ENCODE results near the gene ACSF2.
"Not testable (repeated sequence)": the region's sequence is repeated elsewhere in the genome, so short reads cannot be mapped to it uniquely, and the experiment has no call there.

ACSF2 gene

DNA sequence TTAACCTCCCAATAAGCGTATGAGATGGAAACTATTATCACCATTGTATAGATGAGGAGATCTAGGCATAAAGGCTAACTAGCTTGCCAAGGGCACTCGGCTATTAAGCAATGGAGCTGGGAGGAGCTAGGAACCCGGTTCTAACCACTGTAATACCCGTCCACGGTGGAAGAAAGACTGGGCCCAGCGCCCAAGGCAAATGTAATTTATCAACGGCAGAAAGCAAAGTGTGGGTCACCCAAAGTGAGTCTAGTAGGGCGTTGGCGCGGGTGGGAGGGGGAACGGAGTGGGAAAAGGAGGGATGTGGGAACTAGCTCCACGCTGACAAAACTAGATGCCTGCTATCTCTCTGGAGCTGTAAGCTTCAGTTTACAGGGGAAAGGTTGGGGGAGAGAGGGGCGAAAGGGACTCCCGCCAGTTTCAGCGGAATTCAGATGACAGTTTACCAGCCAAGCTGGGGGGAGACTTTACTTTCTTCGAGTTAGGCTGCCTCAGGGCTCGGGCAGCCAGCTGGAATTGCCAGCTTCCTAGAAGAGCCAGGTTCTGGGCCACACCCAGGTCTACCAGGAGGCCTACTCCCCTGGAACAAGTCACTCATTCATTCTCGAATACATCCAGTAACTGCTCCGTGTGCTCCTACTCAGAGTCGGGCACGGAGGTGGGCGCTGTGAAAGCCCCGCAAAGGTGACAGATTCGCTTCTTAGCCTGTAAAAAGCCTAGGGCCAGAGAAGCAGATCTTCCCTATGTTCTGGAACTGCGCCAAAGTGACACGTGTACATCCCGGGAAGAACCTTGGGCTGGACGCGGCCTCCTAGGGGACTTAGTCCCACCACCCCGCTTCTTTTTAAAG is 29.5 kb upstream of the ACSF2 start:
- peak; percentile 66 to 75 for DNase-seq
- TF ChIP-seq POLR2A (IDR thresholded peaks at IDR 0.05; ENCODE audit: low read length) (no peak), GATA1 (IDR thresholded peaks at IDR 0.05; ENCODE audit: low read depth, low read length) (no peak)

DNA sequence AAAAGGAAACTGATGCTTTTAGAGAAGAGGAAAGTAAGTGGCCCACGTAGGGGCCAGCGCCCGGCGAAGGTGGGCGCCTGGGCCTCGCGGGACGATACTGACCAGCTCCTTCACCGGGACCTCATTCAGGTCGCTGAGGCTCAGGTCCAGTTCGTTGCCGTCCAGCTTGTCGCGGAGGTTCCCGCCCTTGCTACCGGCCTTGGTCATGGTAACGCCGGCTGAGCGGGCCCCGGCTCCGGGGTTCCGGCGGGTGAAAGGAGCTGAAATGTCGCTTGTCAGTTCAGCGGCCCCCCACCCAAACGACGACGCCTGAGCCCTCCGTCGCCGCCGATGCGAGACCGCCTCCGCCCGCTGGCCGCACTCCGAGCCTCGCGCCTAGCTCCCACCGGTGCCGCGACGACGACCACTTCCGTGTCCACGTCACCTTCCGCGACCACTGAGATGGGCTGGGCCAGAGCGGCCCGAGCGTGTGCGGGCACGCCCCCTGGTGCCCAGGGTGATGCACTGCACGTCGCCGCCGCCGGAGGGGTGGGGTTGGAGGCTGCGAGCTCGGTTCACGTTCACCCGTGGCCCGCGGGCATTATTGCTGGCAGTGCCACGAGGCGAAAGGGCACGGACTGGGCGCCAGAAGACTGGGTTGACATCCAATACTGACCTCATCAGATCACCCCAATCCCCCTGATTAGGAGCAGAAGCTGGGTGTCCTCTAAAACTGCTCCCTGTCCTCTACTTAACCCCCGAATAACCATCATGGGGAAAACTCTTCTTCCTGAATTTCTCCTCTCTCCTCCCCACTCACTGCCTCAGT is 28.7 kb upstream of the ACSF2 start, which contains the start of gene LRRC59:
Gene LRRC59 (minus strand): TSS at position 413 of the 808 bp plus-strand sequence. CDS start 206 bp downstream, at position 207.
- TF ChIP-seq GATA1 (IDR thresholded peaks at IDR 0.05; ENCODE audit: low read depth, low read length): no peak
- peak; percentile 87 for TF ChIP-seq POLR2A (IDR thresholded peaks at IDR 0.05; ENCODE audit: low read length)
- peak; percentile 91 to 94 for DNase-seq

DNA sequence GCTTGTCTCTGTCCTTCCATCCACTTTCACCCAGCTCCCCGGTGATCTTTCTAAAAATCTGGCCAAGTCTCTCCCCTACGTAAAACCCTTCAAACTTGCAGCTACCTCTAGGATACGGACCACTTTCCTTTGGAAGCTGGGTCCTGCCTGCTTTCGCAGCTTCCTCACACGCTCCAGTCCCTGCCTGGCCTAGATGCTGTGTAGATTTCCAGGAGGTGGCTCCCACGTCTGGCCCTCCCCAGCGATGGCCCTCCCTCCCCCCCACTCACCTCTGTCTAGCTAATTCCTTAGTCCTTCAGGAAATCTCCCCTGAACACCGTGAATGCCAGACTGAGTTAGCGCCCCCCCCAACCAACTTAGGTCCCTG is 28.1 kb upstream of the ACSF2 start:
- no peak for DNase-seq
- TF ChIP-seq POLR2A (IDR thresholded peaks at IDR 0.05; ENCODE audit: low read length): no peak
- no peak for TF ChIP-seq GATA1 (IDR thresholded peaks at IDR 0.05; ENCODE audit: low read depth, low read length)

DNA sequence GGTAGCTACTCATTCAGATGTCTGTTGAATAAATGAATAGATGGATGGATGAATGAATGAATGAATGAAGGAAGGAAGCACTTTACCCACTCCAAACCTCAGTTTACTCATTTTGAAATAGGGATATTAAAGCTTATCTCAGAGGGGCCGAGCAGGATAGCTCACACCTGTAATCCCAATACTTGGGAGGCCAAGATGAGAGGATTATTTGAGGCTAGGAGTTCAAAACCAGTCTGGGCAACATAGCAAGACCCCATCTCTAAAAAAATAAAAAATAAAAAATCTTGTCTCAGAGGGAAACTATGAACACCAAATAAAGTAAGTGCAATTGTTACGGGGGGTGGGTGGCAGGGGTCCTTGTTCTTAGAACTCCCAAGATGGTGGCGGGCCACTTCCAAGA is 27.3 kb upstream of the ACSF2 start:
- DNase-seq: not testable (repeated sequence)

DNA sequence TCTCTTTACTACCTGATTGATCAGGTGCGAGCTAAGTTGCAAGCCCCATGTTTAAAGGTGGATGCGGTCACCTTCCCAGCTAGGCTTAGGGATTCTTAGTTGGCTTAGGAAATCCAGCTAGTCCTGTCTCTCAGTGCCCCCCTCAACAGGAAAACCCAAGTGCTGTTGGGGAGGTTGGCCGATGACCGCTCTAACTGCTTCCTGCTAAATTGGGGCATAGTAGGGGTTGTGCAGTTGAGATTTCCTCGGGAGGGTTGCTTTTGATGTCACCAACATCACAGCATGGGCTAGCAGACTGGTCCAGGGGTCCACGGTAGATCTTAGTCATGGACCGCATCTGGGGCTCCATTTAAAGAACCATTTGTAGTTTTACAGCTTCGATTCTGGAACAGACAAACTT is 26.4 kb upstream of the ACSF2 start:
- DNase-seq: peak; percentile 24 to 32

DNA sequence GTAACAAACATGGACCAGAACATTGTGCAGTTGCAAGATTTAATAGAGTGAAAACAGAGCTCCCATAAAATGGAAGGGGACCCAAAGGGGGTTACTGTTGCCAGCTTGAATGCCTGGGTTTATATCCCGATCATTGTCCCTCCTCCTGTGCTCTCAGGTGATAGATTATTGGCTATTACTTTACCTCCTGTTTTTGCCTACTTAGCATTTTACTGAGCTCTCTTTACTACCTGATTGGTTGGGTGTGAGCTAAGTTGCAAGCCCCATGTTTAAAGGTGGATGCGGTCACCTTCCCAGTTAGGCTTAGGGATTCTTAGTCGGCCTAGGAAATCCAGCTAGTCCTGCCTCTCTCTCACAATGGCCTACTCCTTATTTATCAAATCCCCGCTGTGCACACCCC is 20.7 kb upstream of the ACSF2 start:
- not testable (repeated sequence) for DNase-seq

DNA sequence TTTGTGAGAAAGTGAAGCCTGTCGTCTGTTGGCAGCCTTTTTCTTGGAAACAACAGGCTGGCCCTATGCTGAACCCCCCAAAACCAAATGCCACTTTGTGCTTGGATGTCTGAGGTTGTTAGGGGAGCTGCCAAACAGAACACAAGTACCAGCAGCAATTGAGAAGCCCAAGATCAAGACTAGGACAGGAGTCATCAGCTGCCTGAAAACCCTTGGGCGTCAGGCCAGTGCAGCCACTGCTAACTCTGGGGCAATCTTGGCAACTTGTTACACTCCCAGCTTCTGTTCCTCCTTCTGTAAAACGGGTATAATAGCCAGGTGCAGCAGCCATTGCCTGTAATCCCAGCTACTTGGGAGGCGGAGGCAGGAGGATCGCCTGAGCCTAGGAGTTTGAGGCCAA is 19.4 kb upstream of the ACSF2 start:
- DNase-seq: no peak
- TF ChIP-seq GATA1 (IDR thresholded peaks at IDR 0.05; ENCODE audit: low read depth, low read length) (no peak), POLR2A (IDR thresholded peaks at IDR 0.05; ENCODE audit: low read length) (no peak)

DNA sequence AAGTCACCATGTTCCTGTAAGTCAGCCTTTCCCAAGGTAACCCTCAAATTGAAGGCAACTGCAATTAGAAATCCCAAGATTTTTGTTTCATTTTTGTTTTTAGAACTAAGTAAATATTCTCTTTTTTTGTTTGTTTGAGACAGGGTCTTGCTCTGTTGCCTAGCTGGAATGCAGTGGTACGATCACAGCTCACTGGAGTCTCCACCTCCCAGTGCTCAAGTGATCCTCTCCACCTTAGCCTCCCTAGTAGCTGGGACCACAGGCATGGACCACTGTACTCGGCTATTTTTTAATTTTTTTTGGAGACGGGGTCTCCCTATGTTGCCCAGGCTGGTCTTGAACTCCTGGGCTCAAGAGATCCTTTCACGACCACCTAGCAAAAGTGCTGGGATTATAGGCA is 18.1 kb upstream of the ACSF2 start:
- TF ChIP-seq POLR2A (IDR thresholded peaks at IDR 0.05; ENCODE audit: low read length): no peak
- no peak for TF ChIP-seq GATA1 (IDR thresholded peaks at IDR 0.05; ENCODE audit: low read depth, low read length)
- DNase-seq: no peak

DNA sequence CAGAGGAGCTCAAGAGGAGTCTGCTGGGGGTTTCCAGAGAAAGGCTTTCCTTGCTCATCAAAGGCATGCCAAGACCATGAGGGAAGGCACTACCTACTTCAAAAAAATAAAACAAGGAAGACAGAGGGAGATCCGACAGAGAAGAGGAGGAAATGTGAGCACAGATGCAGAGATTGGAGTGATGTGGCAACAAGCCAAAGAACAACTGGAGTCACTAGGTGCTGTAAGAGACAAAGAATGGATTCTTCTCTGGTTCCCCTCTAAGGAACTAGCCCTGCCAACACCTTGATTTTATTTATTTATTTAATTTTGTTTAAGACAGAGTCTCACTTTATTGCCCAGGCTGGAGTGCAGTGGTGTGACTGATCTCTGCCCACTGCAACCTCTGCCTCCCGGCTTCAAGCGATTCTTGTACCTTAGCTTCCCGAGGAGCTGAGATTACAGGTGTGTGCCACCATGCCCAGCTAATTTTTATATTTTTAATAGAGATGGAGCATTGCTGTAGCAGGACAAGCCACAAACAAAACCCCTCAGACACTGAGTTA is 13.8 kb upstream of the ACSF2 start:
- TF ChIP-seq GATA1 (IDR thresholded peaks at IDR 0.05; ENCODE audit: low read depth, low read length) (no peak), POLR2A (IDR thresholded peaks at IDR 0.05; ENCODE audit: low read length) (no peak)
- DNase-seq: no peak

DNA sequence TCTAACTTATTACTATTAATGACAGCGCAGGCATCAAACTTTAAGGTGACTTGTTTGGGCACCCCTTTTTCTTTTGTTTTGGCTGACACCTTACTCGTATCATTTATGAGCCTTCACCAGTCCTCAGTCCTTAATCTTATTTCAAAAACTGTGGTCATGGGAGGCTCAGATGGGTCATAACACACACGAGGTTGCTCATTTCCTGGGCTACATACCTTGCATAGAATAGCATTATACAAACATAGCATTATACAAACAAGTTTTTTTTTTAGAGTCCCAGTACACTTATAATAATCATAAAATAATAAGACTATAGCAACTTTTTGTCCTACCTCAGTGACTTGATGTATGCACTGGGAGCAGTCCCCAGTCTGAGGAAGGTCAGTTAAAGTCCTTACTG is 11.2 kb upstream of the ACSF2 start:
- no peak for TF ChIP-seq GATA1 (IDR thresholded peaks at IDR 0.05; ENCODE audit: low read depth, low read length)
- no peak for TF ChIP-seq POLR2A (IDR thresholded peaks at IDR 0.05; ENCODE audit: low read length)
- no peak for DNase-seq

DNA sequence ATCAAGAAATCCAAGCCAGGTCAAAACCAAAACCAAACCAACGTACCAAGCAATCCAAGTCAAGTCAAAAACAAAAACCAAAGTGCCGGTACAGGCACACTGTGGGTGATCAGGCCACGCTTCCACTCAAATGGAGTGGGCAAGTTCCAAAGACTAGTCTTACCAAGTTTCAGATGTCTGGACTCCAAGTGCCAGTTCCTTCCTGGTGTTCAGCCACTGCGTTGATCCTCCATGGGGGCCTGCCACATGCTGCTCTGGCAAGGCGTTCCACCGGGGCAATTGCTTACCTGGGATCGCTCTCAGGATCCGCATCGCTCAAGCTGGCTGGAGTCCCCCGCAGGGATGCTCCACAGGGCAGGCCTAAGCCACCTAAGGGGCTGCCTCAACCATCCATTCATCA is 6.4 kb upstream of the ACSF2 start:
- DNase-seq: not testable (repeated sequence)

DNA sequence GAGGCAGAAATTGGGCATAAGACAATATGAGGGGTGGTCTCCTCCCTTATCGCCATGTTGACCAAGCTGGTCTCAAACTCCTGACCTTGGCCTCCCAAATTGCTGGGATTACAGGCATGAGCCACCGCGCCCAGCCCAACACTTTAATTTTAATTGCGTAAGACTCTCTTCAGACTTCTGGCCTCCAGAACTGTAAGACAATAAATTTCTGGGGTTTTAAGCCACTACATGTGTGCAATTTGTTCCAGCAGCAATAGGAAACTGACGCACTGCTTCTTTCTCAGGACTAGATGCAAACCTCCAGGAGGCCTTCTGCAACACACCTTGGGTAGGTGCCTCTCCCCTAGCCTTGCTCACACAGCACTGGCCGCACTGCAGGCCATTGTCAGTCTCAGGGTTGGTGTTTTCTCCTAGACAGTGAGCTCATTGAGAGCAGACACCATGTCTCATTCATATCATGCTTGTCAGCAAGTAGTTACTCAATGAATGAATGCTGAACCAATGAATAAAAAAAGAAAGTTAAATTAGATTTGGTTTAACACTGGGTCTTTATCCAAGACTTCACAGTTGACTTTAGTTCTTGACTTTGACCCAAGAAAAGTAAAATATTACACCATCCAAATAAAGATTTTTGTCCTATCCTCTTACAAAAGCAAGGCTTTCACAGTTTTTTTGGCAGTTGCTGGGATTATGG is 5.5 kb upstream of the ACSF2 start:
- TF ChIP-seq GATA1 (IDR thresholded peaks at IDR 0.05; ENCODE audit: low read depth, low read length) (no peak), POLR2A (IDR thresholded peaks at IDR 0.05; ENCODE audit: low read length) (no peak)
- peak in 1 of 2 experiments; percentile 17 for DNase-seq

DNA sequence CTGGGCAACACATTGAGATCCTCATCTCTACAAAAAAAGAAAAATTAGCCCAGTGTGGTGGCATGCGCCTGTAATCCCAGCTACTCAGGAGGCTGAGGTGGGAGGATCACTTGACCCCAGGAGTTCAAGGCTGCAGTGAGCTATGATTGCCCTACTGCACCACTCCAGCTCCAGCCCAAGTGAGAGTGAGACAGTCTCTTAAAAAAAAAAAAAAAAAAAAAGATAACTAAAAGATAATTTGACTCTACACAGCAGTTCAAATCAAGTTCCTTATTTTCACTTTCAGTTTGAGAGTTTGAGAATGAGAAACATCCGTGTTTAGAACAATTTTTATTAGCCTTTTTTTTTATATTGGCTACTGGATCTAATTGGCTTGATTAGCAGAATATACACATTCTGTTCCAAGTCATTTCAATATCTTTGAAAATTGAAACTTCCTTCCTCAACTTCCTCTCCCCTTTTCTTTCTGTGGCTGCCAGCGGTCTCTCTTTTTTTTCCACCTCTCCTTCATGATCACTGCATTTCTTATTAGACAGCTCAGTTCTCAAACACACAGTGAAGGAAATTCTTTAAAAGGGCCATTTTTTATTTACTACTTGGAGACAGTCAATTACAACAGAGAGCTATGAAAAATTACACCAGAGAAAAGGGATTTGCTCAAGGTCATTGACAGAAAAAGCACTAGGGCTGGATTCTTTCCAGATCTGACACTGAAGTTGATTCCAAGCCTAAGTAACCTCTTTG is 4.5 kb upstream of the ACSF2 start:
- TF ChIP-seq POLR2A (IDR thresholded peaks at IDR 0.05; ENCODE audit: low read length) (no peak), GATA1 (IDR thresholded peaks at IDR 0.05; ENCODE audit: low read depth, low read length) (no peak)
- peak; percentile 54 to 57 for DNase-seq

DNA sequence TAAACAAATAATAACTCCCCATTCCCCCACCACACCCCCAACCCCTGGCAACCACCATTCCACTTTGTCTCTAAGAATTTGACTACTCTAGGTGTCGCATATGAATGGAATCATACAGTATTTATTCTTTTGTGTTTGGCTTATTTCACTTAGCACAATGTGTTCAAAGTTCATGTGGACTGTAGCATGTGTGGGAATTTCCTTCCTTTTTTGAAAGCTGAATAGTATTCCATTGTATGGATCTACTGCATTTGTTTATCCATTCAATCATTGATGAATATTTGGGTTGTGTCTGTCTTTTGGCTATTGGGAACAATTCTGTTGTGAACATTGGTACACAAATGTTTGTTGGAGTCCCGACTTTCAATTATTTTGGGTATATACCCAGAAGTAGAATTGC is 3.3 kb upstream of the ACSF2 start:
- TF ChIP-seq GATA1 (IDR thresholded peaks at IDR 0.05; ENCODE audit: low read depth, low read length): no peak
- no peak for TF ChIP-seq POLR2A (IDR thresholded peaks at IDR 0.05; ENCODE audit: low read length)
- no peak for DNase-seq

Data from erythroblast (primary cell).